Ovary (tissue), 3 donors: ENCODE data around the gene PPIL6.

ENCODE experiments used
- EP300 ChIP-seq: sonication (generic); formaldehyde crosslinking; IDR thresholded peaks from one replicate; pipeline ENCODE4 v1.6.1; 2017; ENCODE audit warnings: antibody characterized with exemption
- POLR2A ChIP-seq: fragments of 450-650 bp; IDR thresholded peaks from one replicate; pipeline ENCODE4 v1.6.1; 2017; ENCODE audit warnings: antibody characterized with exemption, mild to moderate bottlenecking, moderate library complexity
- TF ChIP-seq, protein P1 (sequence below), 3 donors: fragments of 450-650 bp in 2 of 3; fragments of 200-600 bp in 1 of 3; IDR thresholded peaks; one replicate each; pipeline versions ENCODE4 v1.5.1 to v1.8.0; 2016 to 2022; ENCODE audit warnings: antibody characterized with exemption in 3 of 3, mild to moderate bottlenecking in 1 of 3
- donor health status: DM: no; HTN: no; CAD: no.

DNA sequence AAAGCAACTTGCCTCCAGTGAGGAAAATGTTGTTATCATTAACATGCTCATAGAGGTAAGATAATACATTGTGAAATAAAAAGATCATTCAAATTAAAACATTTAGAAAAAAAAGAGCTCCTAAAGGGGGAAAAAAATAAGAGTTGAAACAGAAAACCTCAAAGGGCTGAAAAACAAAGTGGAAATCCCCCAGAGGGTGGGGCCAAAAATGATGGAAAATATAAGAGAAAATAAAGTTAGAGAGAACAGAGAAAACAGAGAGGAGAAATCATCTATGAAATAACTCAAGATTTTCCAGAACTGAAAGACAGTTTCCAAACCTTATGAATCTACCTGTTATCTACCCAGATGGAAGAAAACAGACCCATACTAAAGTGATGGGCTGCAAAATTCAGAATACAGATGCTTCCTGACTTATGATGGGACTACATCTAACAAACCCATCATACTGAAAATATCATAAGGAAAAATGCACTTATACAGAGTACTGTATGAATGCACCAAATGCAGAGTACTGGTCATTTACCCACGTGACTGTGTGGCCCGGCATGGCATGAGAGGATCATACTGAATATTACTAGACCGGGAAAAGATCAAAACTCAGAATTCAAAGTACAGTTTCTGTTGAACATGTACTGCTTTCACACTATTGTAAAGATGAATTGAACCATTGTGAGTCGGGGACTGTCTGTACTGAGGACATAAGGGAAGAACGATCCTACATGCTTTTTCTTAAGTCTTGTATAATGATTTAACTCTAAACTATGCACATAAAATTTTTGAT is 38.6 kb upstream of the PPIL6 start:
- TF ChIP-seq, protein P1, sequence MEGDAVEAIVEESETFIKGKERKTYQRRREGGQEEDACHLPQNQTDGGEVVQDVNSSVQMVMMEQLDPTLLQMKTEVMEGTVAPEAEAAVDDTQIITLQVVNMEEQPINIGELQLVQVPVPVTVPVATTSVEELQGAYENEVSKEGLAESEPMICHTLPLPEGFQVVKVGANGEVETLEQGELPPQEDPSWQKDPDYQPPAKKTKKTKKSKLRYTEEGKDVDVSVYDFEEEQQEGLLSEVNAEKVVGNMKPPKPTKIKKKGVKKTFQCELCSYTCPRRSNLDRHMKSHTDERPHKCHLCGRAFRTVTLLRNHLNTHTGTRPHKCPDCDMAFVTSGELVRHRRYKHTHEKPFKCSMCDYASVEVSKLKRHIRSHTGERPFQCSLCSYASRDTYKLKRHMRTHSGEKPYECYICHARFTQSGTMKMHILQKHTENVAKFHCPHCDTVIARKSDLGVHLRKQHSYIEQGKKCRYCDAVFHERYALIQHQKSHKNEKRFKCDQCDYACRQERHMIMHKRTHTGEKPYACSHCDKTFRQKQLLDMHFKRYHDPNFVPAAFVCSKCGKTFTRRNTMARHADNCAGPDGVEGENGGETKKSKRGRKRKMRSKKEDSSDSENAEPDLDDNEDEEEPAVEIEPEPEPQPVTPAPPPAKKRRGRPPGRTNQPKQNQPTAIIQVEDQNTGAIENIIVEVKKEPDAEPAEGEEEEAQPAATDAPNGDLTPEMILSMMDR (IDR thresholded peaks at IDR 0.05), result no peak
- TF ChIP-seq EP300, result no peak
- no peak for TF ChIP-seq POLR2A
